IMR-90 (cell line): ENCODE data around the gene GK. TPM values are rescaled to one million over a fixed set of nuclear protein-coding genes. Genes with fewer than 3 reads are reported as not detected.
"Not testable (repeated sequence)": the region's sequence is repeated elsewhere in the genome, so short reads cannot be mapped to it uniquely, and the experiment has no call there.

Source experiments
- ATAC-seq: fragments of 200-7000 bp; cut with Tn5 transposase; 2 replicates; pipeline ENCODE4 v1.9.1; 2020; ENCODE audit warnings: low read depth, mild to moderate bottlenecking, moderate library complexity
- BruUV-seq: library from RNA; stranded (reverse); fragments of 400-500 nt; replicated peaks from 2 replicates; lab custom pipeline; 2021; lab: Mats Ljungman, UMichigan
- CTCF ChIA-PET: fragments of 300-600 bp; formaldehyde crosslinking; extraction: SDS; loops from one replicate; lab custom pipeline; 2021; ENCODE audit warnings: antibody characterized with exemption; lab: Yijun Ruan, JAX
- POLR2A ChIA-PET: fragments of 300-600 bp; sonication (Branson Sonifier 250); formaldehyde crosslinking; loops from one replicate; lab custom pipeline; 2022; ENCODE audit warnings: antibody characterized with exemption; ENCODE audit not compliant: unreplicated experiment; lab: Charles Lee
- DNase-seq: peaks from one replicate; pipeline ENCODE4 v3.0.0; 2013
- H2AFZ ChIP-seq: replicated peaks from 2 replicates; pipeline ENCODE3; 2013; ENCODE audit warnings: low read length, mild to moderate bottlenecking; ENCODE audit not compliant: poor library complexity
- H2AK5ac ChIP-seq: 2 replicates; pipeline ENCODE4 v1.6.1; 2013; ENCODE audit warnings: low read depth, low read length, inconsistent platforms
- H2AK9ac ChIP-seq: replicated peaks from 2 replicates; pipeline ENCODE3; 2013; ENCODE audit warnings: mild to moderate bottlenecking, low read depth, low read length, moderate library complexity; ENCODE audit not compliant: poor library complexity
- H2BK120ac ChIP-seq: 2 replicates; pipeline ENCODE4 v1.6.1; 2013; ENCODE audit warnings: low read depth, low read length, inconsistent platforms
- H2BK15ac ChIP-seq: 3 replicates; pipeline ENCODE4 v1.6.1; 2013; ENCODE audit warnings: low read depth, low read length, inconsistent platforms
- H2BK20ac ChIP-seq: 2 replicates; pipeline ENCODE4 v1.6.1; 2013; ENCODE audit warnings: low read depth, mild to moderate bottlenecking, inconsistent platforms, low read length, moderate library complexity
- H2BK5ac ChIP-seq: 2 replicates; pipeline ENCODE4 v1.6.1; 2013; ENCODE audit warnings: mild to moderate bottlenecking, low read depth, low read length, inconsistent platforms; ENCODE audit not compliant: poor library complexity, severe bottlenecking
- H3K14ac ChIP-seq: replicated peaks from 2 replicates; pipeline ENCODE4 v1.6.1; 2013; ENCODE audit warnings: low read depth, low read length, inconsistent platforms
- H3K18ac ChIP-seq: 2 replicates; pipeline ENCODE4 v1.6.1; 2013; ENCODE audit warnings: low read depth, low read length, control low read depth
- H3K23ac ChIP-seq: 2 replicates; pipeline ENCODE4 v1.6.1; 2013; ENCODE audit warnings: low read depth, low read length, inconsistent platforms
- H3K27ac ChIP-seq: 2 replicates; pipeline ENCODE4 v1.5.1; 2013; ENCODE audit warnings: mild to moderate bottlenecking, control low read depth, low read length; ENCODE audit not compliant: insufficient read depth
- H3K27me3 ChIP-seq: 2 replicates; pipeline ENCODE4 v1.6.1; 2013; ENCODE audit warnings: low read length; ENCODE audit not compliant: control insufficient read depth, insufficient read depth
- H3K36me3 ChIP-seq: 2 replicates; pipeline ENCODE4 v1.6.1; 2013; ENCODE audit warnings: low read length, mixed read lengths; ENCODE audit not compliant: control insufficient read depth, insufficient read depth
- H3K4ac ChIP-seq: 2 replicates; pipeline ENCODE4 v1.6.1; 2013; ENCODE audit warnings: low read depth, low read length, inconsistent platforms
- H3K4me1 ChIP-seq: 2 replicates; pipeline ENCODE4 v1.6.1; 2013; ENCODE audit warnings: low read length, mixed read lengths; ENCODE audit not compliant: control insufficient read depth, insufficient read depth
- H3K4me2 ChIP-seq: 2 replicates; pipeline ENCODE4 v1.6.1; 2013; ENCODE audit warnings: low read depth, mild to moderate bottlenecking, control low read depth, low read length, moderate library complexity
- H3K4me3 ChIP-seq: 2 replicates; pipeline ENCODE4 v1.5.1; 2013; ENCODE audit warnings: low read depth, mild to moderate bottlenecking, control low read depth, low read length, moderate library complexity; ENCODE audit not compliant: insufficient read depth
- H3K56ac ChIP-seq: 2 replicates; pipeline ENCODE4 v1.6.1; 2013; ENCODE audit warnings: low read length, inconsistent platforms; ENCODE audit not compliant: insufficient read depth; ENCODE audit errors: extremely low read depth
- H3K79me1 ChIP-seq, 2 experiments: 2 replicates each; pipeline ENCODE4 v1.6.1; 2013; ENCODE audit warnings: low read length in 2 of 2, inconsistent platforms in 1 of 2, low read depth in 1 of 2
- H3K9ac ChIP-seq: 2 replicates; pipeline ENCODE4 v1.6.1; 2013; ENCODE audit warnings: low read depth, low read length, control low read depth
- H3K9me1 ChIP-seq: 2 replicates; pipeline ENCODE4 v1.6.1; 2013; ENCODE audit warnings: low read length, inconsistent platforms; ENCODE audit not compliant: insufficient read depth
- H3K9me3 ChIP-seq: 2 replicates; pipeline ENCODE4 v1.6.1; 2013; ENCODE audit warnings: low read length; ENCODE audit not compliant: control insufficient read depth, insufficient read depth
- H4K20me1 ChIP-seq: 2 replicates; pipeline ENCODE4 v1.6.1; 2013; ENCODE audit warnings: low read length, inconsistent platforms; ENCODE audit not compliant: insufficient read depth
- H4K5ac ChIP-seq: 2 replicates; pipeline ENCODE4 v1.6.1; 2013; ENCODE audit warnings: mild to moderate bottlenecking, low read depth, low read length, control low read depth
- H4K8ac ChIP-seq, 2 experiments: 2 replicates each; pipeline ENCODE4 v1.6.1; 2013; ENCODE audit warnings: low read depth in 2 of 2, low read length in 2 of 2, control low read depth in 1 of 2, inconsistent platforms in 1 of 2
- H4K91ac ChIP-seq: 2 replicates; pipeline ENCODE4 v1.6.1; 2013; ENCODE audit warnings: low read depth, low read length, inconsistent platforms; ENCODE audit not compliant: insufficient read depth
- CHD1 ChIP-seq: IDR thresholded peaks from 2 replicates; pipeline ENCODE4 v1.6.1; 2012; ENCODE audit warnings: low read depth, low read length, improper control_type of control experiment
- ELK1 ChIP-seq: fragments of 150-350 bp; IDR thresholded peaks from 2 replicates; pipeline ENCODE4 v1.6.1; 2016; ENCODE audit warnings: low read depth, mild to moderate bottlenecking, low read length, moderate library complexity, borderline replicate concordance
- FOS ChIP-seq: fragments of 150-350 bp; IDR thresholded peaks from 2 replicates; pipeline ENCODE4 v1.6.1; 2016; ENCODE audit warnings: low read depth, low read length
- POLR2A ChIP-seq: IDR thresholded peaks from 2 replicates; pipeline ENCODE4 v1.6.1; 2012; ENCODE audit warnings: mild to moderate bottlenecking, low read depth, low read length
- WGBS, 2 experiments: methylation state at CpG; one replicate each; pipeline versions ENCODE4 v1.1.5 to v1.1.7; 2013; ENCODE audit warnings: missing lambda C conversion rate in 2 of 2; ENCODE audit not compliant: insufficient read length in 1 of 2; ENCODE audit errors: extremely low coverage in 2 of 2; 5-methylcytosine and 5-hydroxymethylcytosine counted together
- dilution Hi-C: fragments of 300-500 bp; cut with HindIII; formaldehyde crosslinking; loops from one replicate; pipeline ENCODE4 v1.14.3; 2018; ENCODE audit warnings: low sequenced_read_pairs; ENCODE audit not compliant: unreplicated experiment
- in situ Hi-C: fragments of 300-500 bp; cut with MboI; formaldehyde crosslinking; loops from 3 replicates; pipeline ENCODE4 v1.14.3; 2019; ENCODE audit warnings: low sequenced_read_pairs, inconsistent platforms, mixed read lengths
- intact Hi-C: fragments of 100-400 bp; cut with micrococcal nuclease; formaldehyde crosslinking; loops from 2 replicates; pipeline ENCODE4 v1.10.0; 2022
- polyA plus RNA-seq, 3 experiments: library from polyadenylated mRNA; depleted of rRNA; stranded (reverse); fragments of >200 nt; gene quantifications; 2 replicates each; pipeline ENCODE4 v1.2.3, GENCODE V29; 2012; ENCODE audit warnings: low replicate concordance in 1 of 3
- total RNA-seq: library from RNA; depleted of rRNA; stranded (reverse); fragments of >200 nt; gene quantifications from 2 replicates; pipeline ENCODE4 v1.2.3, GENCODE V29; 2012

The GK gene
- total and polyA plus RNA-seq, 2 of the 4 experiments (the other 2 are of a cell fraction), result 7.6 to 9.3 TPM

DNA sequence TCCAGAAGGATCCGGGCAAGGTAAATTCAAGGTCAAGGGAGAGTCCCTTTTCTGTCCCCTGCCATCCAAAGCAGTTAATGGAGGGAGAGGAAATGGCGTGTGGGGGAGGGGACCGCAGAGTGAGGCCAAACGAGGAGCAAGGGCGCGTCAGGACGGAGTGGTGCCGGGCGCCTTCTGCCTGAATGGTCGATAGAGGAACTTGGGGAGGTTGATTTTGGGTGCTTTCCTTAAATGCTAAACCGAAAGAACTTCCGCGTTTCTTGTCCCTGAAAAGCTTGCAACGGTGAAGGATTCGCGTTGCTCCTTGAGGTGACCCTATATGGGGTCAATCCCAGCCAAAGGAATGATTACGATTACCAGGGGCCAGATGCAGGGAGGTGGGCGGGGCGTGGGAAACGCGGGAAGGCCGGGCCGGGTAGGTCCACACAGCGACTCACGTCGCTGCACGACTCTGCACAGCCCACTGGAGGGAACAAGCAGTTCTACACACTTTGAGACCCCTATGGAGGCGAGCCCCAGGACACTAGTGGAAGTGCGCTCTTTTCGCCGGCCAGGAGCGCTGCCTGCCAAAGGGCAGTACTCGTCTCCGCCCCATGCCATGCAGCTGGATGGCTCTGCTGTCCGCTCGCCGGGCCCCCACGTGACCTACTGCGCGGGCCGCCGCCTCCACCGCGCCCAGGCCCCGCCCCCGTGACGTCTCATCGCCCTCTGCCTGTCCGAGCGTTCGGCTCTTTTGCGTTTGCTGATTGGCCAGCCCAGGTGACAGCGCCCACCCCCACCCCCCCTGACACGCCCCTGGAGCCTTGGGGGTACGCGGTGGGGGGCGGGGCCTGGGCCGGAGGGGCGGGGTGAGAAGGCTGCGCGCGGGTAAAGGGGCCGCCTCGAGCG lies 452 bp upstream of the GK start (continued):
- TF ChIP-seq ELK1, result no peak
- TF ChIP-seq CHD1, result no peak
- no peak for TF ChIP-seq FOS
- no peak; the same call in 1 of the 2 replicates for TF ChIP-seq POLR2A

GRCh38 chrX:30654386-30654785 lies 1.2 kb downstream of the GK start:
- H2AK9ac ChIP-seq, in situ Hi-C loops, H4K8ac ChIP-seq, H2AK5ac ChIP-seq, DNase-seq, H3K4me1 ChIP-seq, H3K79me1 ChIP-seq, H2BK20ac ChIP-seq, H2AFZ ChIP-seq, H3K27me3 ChIP-seq, H3K4ac ChIP-seq, H3K56ac ChIP-seq, H3K9me1 ChIP-seq, ATAC-seq, dilution Hi-C loops, H3K36me3 ChIP-seq, H3K9me3 ChIP-seq, H3K23ac ChIP-seq, H4K20me1 ChIP-seq, H4K91ac ChIP-seq, H2BK15ac ChIP-seq, POLR2A ChIA-PET: not testable (repeated sequence)
- 81% methylated on average over 10 of the region's 13 CpGs; no CpG with 5 or more reads in 1 of the 2 experiments for WGBS, 2 experiments
- Histone ChIP-seq H4K5ac (peak overlapping the region; percentile 1; the same call in 1 of the 2 replicates), H3K9ac (peak overlapping the region; percentile 75; the same call in 1 of the 2 replicates), H2BK5ac (peak overlapping the region; percentile 71), H3K14ac (0 out of 2 replicates have a peak overlapping the region, but pooled peaks have one; percentile 74), H3K18ac (peak overlapping the region; percentile 5; the same call in 1 of the 2 replicates), H2BK120ac (peak overlapping the region; percentile 5; the same call in 1 of the 2 replicates), H3K4me2 (peak overlapping the region; percentile 57), H3K27ac (peak overlapping the region; percentile 75), H3K4me3 (peak overlapping the region; percentile 89)
- BruUV-seq, result TSS peak; percentile 89
- CTCF ChIA-PET, result interaction anchor here (0.6 to 0.9 kb wide), 3 partner anchors 19 to 704 kb away, joined by 3 read pairs; no protein-coding TSS in a partner anchor
- intact Hi-C loops, result loop anchor here (10.0 kb wide), 1 partner anchor 80 kb away; the partner anchor contains the start of gene TASL
